GM18526 (cell line): Measurements from ENCODE around the gene MRPL17.

Source experiments
- POLR2A ChIP-seq: IDR thresholded peaks from 3 replicates; pipeline ENCODE4 v1.6.1; 2011; ENCODE audit not compliant: insufficient read length; ENCODE audit errors: extremely low read depth

MRPL17 gene

GRCh38 chr11:6686006-6686405 is 2.9 kb upstream of the MRPL17 start:
- TF ChIP-seq POLR2A: no peak

GRCh38 chr11:6682591-6682935 is 577 bp downstream of the MRPL17 start:
- no peak for TF ChIP-seq POLR2A

GRCh38 chr11:6681949-6682348 is 1.2 kb downstream of the MRPL17 start:
- no peak for TF ChIP-seq POLR2A

GRCh38 chr11:6681505-6681904 is 1.6 kb downstream of the MRPL17 start:
- no peak for TF ChIP-seq POLR2A

- no peak for TF ChIP-seq POLR2A
These were observed 6.1 kb downstream of the MRPL17 start for GRCh38 chr11:6677018-6677417.

GRCh38 chr11:6674862-6675261 is 8.3 kb downstream of the MRPL17 start:
- no peak for TF ChIP-seq POLR2A

- TF ChIP-seq POLR2A: no peak
These were observed 8.9 kb downstream of the MRPL17 start for GRCh38 chr11:6674219-6674597.

- TF ChIP-seq POLR2A: no peak
These were observed 9.5 kb downstream of the MRPL17 start for GRCh38 chr11:6673523-6674218.

GRCh38 chr11:6671991-6672390 is 11.1 kb downstream of the MRPL17 start:
- no peak for TF ChIP-seq POLR2A

GRCh38 chr11:6670202-6670830 is 12.8 kb downstream of the MRPL17 start:
- no peak for TF ChIP-seq POLR2A

- TF ChIP-seq POLR2A: no peak
These were observed 15.3 kb downstream of the MRPL17 start for GRCh38 chr11:6667733-6668374.

- no peak for TF ChIP-seq POLR2A
These were observed 16.6 kb downstream of the MRPL17 start for GRCh38 chr11:6666302-6667183.

GRCh38 chr11:6664551-6664950 is 18.6 kb downstream of the MRPL17 start:
- TF ChIP-seq POLR2A: no peak

- TF ChIP-seq POLR2A: no peak
These were observed 19.2 kb downstream of the MRPL17 start for GRCh38 chr11:6663794-6664469.

GRCh38 chr11:6660712-6661111 is 22.4 kb downstream of the MRPL17 start:
- no peak for TF ChIP-seq POLR2A
